K562 (cell line): Measurements from ENCODE around the gene TSGA10IP. TPM values are rescaled to one million over a fixed set of nuclear protein-coding genes. Genes with fewer than 3 reads are reported as not detected.

Experiments
- ATAC-seq: fragments of 200-7000 bp; cut with Tn5 transposase; 3 replicates; pipeline ENCODE4 v1.9.1; 2020; ENCODE audit warnings: moderate library complexity
- BruUV-seq: library from RNA; stranded (reverse); fragments of 400-500 nt; replicated peaks from 2 replicates; lab custom pipeline; 2021; lab: Mats Ljungman, UMichigan
- CTCF ChIA-PET: fragments of 300-600 bp; formaldehyde crosslinking; extraction: SDS; loops from one replicate; lab custom pipeline; 2021; ENCODE audit warnings: low intra/inter-chr PET ratio; lab: Yijun Ruan, JAX
- POLR2A ChIA-PET: fragments of 300-600, 350-650 bp; sonication (Branson Sonifier 250); formaldehyde crosslinking; extraction: SDS; loops from one replicate; lab custom pipeline; 2021; ENCODE audit warnings: antibody characterized with exemption, inconsistent platforms; lab: Yijun Ruan, JAX
- DNase-seq, 4 experiments: peaks; one replicate each; pipeline versions ENCODE4 v3.0.0 to v3.0.0-alpha.2; 2011 to 2018; ENCODE audit warnings: low spot score in 3 of 4, mixed read lengths in 3 of 4; ENCODE audit errors: extremely low read depth in 1 of 4
- FAIRE-seq: peaks from 2 replicates; lab custom pipeline; 2011; peaks lifted over from hg19 to GRCh38; lab: Jason Lieb, UNC
- H2AFZ ChIP-seq: 2 replicates; pipeline ENCODE4 v1.6.0; 2011; ENCODE audit warnings: low read depth, low read length, control low read depth, inconsistent platforms
- H3K27ac ChIP-seq: fragments of 200-600 bp; 3 replicates; pipeline ENCODE4 v1.8.0; 2011; ENCODE audit warnings: low read depth, mild to moderate bottlenecking, control low read depth, inconsistent platforms, low read length, moderate library complexity, mixed read lengths; ENCODE audit errors: extremely low read depth
- H3K27me3 ChIP-seq, 2 experiments: fragments of 300-600 bp in 1 of 2; 2 replicates in 1 of 2; 3 replicates in 1 of 2; pipeline versions ENCODE4 v1.6.0 to v1.8.0; 2011; ENCODE audit warnings: inconsistent platforms in 2 of 2, low read length in 2 of 2, mild to moderate bottlenecking in 1 of 2, mixed read lengths in 1 of 2, moderate library complexity in 1 of 2; ENCODE audit not compliant: control insufficient read depth in 2 of 2, insufficient read depth in 2 of 2
- H3K36me3 ChIP-seq: fragments of 300-600 bp; 3 replicates; pipeline ENCODE4 v1.8.0; 2011; ENCODE audit warnings: mild to moderate bottlenecking, low read length, inconsistent platforms; ENCODE audit not compliant: control insufficient read depth, insufficient read depth
- H3K4me1 ChIP-seq, 2 experiments: fragments of 200-600 bp in 1 of 2; replicated peaks in 1 of 2; 2 replicates in 1 of 2; 3 replicates in 1 of 2; pipeline versions ENCODE4 v1.5.1 to v1.8.0; 2011; ENCODE audit warnings: inconsistent platforms in 2 of 2, low read length in 2 of 2, mild to moderate bottlenecking in 1 of 2, mixed read lengths in 1 of 2, moderate library complexity in 1 of 2; ENCODE audit not compliant: control insufficient read depth in 2 of 2, insufficient read depth in 2 of 2
- H3K4me2 ChIP-seq: 2 replicates; pipeline ENCODE4 v1.6.1; 2011; ENCODE audit warnings: low read length, control low read depth, inconsistent platforms, mixed read lengths; ENCODE audit not compliant: insufficient read depth
- H3K4me3 ChIP-seq: fragments of 200-600 bp; sonication (generic), shearing (Covaris generic); 2 replicates; pipeline ENCODE4 v1.5.1; 2016; ENCODE audit warnings: control low read depth, inconsistent platforms
- H3K79me2 ChIP-seq: fragments of 200-600 bp; 3 replicates; pipeline ENCODE4 v1.8.0; 2011; ENCODE audit warnings: low read length, inconsistent platforms; ENCODE audit not compliant: control insufficient read depth, insufficient read depth
- H3K9ac ChIP-seq, 2 experiments: 2 replicates each; pipeline versions ENCODE4 v1.6.0 to v1.6.1; 2011; ENCODE audit warnings: low read depth in 2 of 2, low read length in 2 of 2, control low read depth in 1 of 2, inconsistent platforms in 1 of 2, mild to moderate bottlenecking in 1 of 2, mixed read lengths in 1 of 2; ENCODE audit not compliant: insufficient read depth in 1 of 2
- H3K9me1 ChIP-seq: one replicate; pipeline ENCODE4 v1.6.0; 2011; ENCODE audit warnings: inconsistent platforms, mild to moderate bottlenecking, low read length, moderate library complexity; ENCODE audit not compliant: control insufficient read depth, insufficient read depth
- H3K9me3 ChIP-seq: replicated peaks from 2 replicates; pipeline ENCODE4 v1.5.1; 2011; ENCODE audit warnings: low read depth, low read length, inconsistent platforms; ENCODE audit not compliant: control insufficient read depth, insufficient read depth
- H4K20me1 ChIP-seq: replicated peaks from 2 replicates; pipeline ENCODE4 v1.6.1; 2011; ENCODE audit warnings: low read length, inconsistent platforms, mixed read lengths; ENCODE audit not compliant: control insufficient read depth, insufficient read depth
- ARID1B ChIP-seq: fragments of 450-650 bp; IDR thresholded peaks from 2 replicates; pipeline ENCODE4 v1.6.1; 2016; ENCODE audit warnings: antibody characterized with exemption, mild to moderate bottlenecking, inconsistent platforms
- CBFA2T2 ChIP-seq: fragments of 450-650 bp; conservative IDR thresholded peaks from 2 replicates; pipeline ENCODE4 v1.6.1; 2017; ENCODE audit warnings: mild to moderate bottlenecking
- CCAR2 ChIP-seq: fragments of 200-400 bp; formaldehyde crosslinking; IDR thresholded peaks from 2 replicates; pipeline ENCODE4 v1.6.1; 2017; ENCODE audit warnings: mild to moderate bottlenecking, low read depth, low read length
- CREB3 ChIP-seq: fragments of 450-650 bp; conservative IDR thresholded peaks from 2 replicates; pipeline ENCODE4 v1.6.1; 2016; ENCODE audit warnings: missing genetic modification characterization, low read depth, mild to moderate bottlenecking, missing compliant biosample characterization, moderate library complexity
- CREM ChIP-seq: IDR thresholded peaks from 2 replicates; pipeline ENCODE4 v1.6.1; 2014; ENCODE audit warnings: antibody characterized with exemption, low read depth
- CSDE1 ChIP-seq, 2 experiments: fragments of 450-650 bp; IDR thresholded peaks; 2 replicates each; pipeline ENCODE4 v1.6.1; 2016; ENCODE audit warnings: mild to moderate bottlenecking in 1 of 2
- FOXA1 ChIP-seq: fragments of 450-650 bp; IDR thresholded peaks from 2 replicates; pipeline ENCODE4 v1.6.1; 2016; ENCODE audit warnings: mild to moderate bottlenecking, borderline replicate concordance
- LEF1 ChIP-seq: fragments of 450-650 bp; IDR thresholded peaks from 2 replicates; pipeline ENCODE4 v1.6.1; 2016; ENCODE audit warnings: mild to moderate bottlenecking
- MLLT1 ChIP-seq, 2 experiments: fragments of 450-650 bp; IDR thresholded peaks; 2 replicates each; pipeline ENCODE4 v1.6.1; 2016
- NCOA6 ChIP-seq: fragments of 450-650 bp; IDR thresholded peaks from 2 replicates; pipeline ENCODE4 v1.6.1; 2017; ENCODE audit warnings: mild to moderate bottlenecking
- SMARCE1 ChIP-seq: fragments of 450-650 bp; IDR thresholded peaks from 2 replicates; pipeline ENCODE4 v1.7.1; 2016; ENCODE audit warnings: mild to moderate bottlenecking
- VEZF1 ChIP-seq: fragments of 200-800 bp; sonication (Bioruptor generic); IDR thresholded peaks from 2 replicates; pipeline ENCODE4 v1.6.1; 2017; ENCODE audit warnings: missing genetic modification characterization, missing compliant biosample characterization
- ZFX ChIP-seq: sonication (generic); formaldehyde crosslinking; IDR thresholded peaks from 2 replicates; pipeline ENCODE4 v1.8.0; 2022; ENCODE audit warnings: mild to moderate bottlenecking, missing genetic modification reagents, moderate library complexity
- ZNF184 ChIP-seq: sonication (generic); formaldehyde crosslinking; IDR thresholded peaks from 2 replicates; pipeline ENCODE4 v1.5.0; 2020; ENCODE audit warnings: missing genetic modification reagents
- ZNF384 ChIP-seq: IDR thresholded peaks from 2 replicates; pipeline ENCODE4 v1.6.1; 2012; ENCODE audit warnings: low read depth, low read length, improper control_type of control experiment
- ZNF589 ChIP-seq: fragments of 200-800 bp; sonication (Bioruptor generic); IDR thresholded peaks from 2 replicates; pipeline ENCODE4 v1.6.1; 2016; ENCODE audit warnings: low read depth, missing genetic modification characterization, missing compliant biosample characterization
- WGBS: fragments of 100-300 bp; shearing (Covaris generic); methylation state at CpG from one replicate; pipeline ENCODE4 v1.1.6; 2016; ENCODE audit warnings: low coverage, mixed read lengths; ENCODE audit not compliant: insufficient coverage; ENCODE audit errors: missing lambda C conversion rate; 5-methylcytosine and 5-hydroxymethylcytosine counted together
- in situ Hi-C: fragments of 300-500 bp; cut with MboI; formaldehyde crosslinking; loops from 4 replicates; pipeline ENCODE4 v1.15.0; 2018; ENCODE audit warnings: inconsistent platforms, mixed read lengths
- intact Hi-C: fragments of 100-400 bp; cut with micrococcal nuclease; formaldehyde crosslinking; loops from 2 replicates; pipeline ENCODE4 v1.14.2; 2022
- polyA plus RNA-seq, 8 experiments: library from polyadenylated mRNA; depleted of rRNA in 4 of 8; stranded (reverse) in 5 of 8; unstranded in 3 of 8; fragments of >200 nt; fragmentation: Nextera tagmentation in 2 of 8; fragmentation: Illumina TruSeq in 1 of 8; extraction: Ambion mirVana in 2 of 8; extraction: Trizol in 1 of 8; gene quantifications; 2 replicates each; pipeline versions ENCODE4 v1.2.1 to v1.2.3, GENCODE V29; 2011 to 2014; ENCODE audit warnings: inconsistent platforms in 1 of 8, missing spikeins in 1 of 8
- total RNA-seq, 7 experiments: library from RNA; depleted of rRNA in 6 of 7; stranded (reverse); fragments of >200 nt in 6 of 7; fragmentation: Illumina TruSeq in 2 of 7; extraction: Trizol in 2 of 7; gene quantifications; 2 replicates each; pipeline versions ENCODE4 v1.2.1 to v1.2.3, GENCODE V29; 2011 to 2021; ENCODE audit warnings: low replicate concordance in 1 of 7
- TF ChIP-seq, protein P1 (sequence below): fragments of 450-650 bp; formaldehyde crosslinking; conservative IDR thresholded peaks from 2 replicates; pipeline ENCODE4 v1.4.0; 2022; ENCODE audit warnings: mild to moderate bottlenecking, missing genetic modification characterization

Gene TSGA10IP
- total and polyA plus RNA-seq, 9 of the 15 experiments (the other 6 are each of a cell fraction or from before 2014, with no cell fraction given) = not detected

DNA sequence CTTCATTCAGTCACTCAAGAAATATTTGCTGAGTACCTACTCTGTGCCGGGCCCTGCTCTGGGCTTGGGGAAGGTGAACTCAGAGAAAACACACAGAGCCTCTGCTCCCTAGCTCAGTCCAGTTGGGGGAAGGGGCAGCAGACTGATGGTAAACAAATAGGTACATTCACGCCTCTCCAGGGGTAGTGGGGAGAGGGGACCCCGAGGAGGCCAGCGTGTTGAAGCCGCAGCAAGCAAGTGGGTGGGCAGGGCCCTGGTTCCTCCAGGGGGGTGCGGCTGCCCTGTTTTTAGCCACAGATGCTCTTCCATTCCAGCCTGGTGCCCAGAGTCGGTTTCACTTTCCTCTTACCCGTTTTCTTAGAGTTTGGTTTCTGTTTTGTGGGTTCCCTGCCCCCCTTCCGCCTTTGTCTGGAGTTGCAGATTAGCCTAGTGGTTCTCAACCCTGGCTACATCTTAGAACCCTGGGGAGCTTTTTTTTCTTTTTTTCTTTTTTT, 17.3 kb upstream of the TSGA10IP start:
- Histone ChIP-seq H3K4me3 (no peak overlapping the region; the same call in 1 of the 2 replicates), H3K9ac (peak overlapping the region; percentile 32 to 44; a peak in 3 of 4 replicates)
- POLR2A ChIA-PET = interaction anchor here (0.5 to 1.8 kb wide), 6 partner anchors 10 to 428 kb away, joined by 3 to 5 read pairs (median 3); partner anchors contain the start of gene CCDC85B
- TF ChIP-seq CSDE1 (IDR thresholded peaks at IDR 0.05) (no peak), VEZF1 (CRISPR knock-in tag) (peak; percentile 83), ARID1B (peak; percentile 62), FOXA1 (no peak), ZFX (CRISPR knock-in tag) (peak; percentile 44), CREM (no peak), SMARCE1 (peak; percentile 54), ZNF184 (CRISPR knock-in tag) (no peak), ZNF589 (peak; percentile 78; the same call in 1 of the 2 replicates), CREB3 (peak; percentile 43; the same call in 1 of the 2 replicates), CCAR2 (no peak), LEF1 (peak; percentile 74), ZNF384 (peak; percentile 74), CBFA2T2 (0 out of 2 replicates have a peak, but pooled peaks have one; percentile 16), MLLT1 (IDR thresholded peaks at IDR 0.05) (0 out of 4 replicates have a peak, but pooled peaks of 1 of the 2 experiments have one; percentile 54), NCOA6 (no peak)
- TF ChIP-seq, protein P1, sequence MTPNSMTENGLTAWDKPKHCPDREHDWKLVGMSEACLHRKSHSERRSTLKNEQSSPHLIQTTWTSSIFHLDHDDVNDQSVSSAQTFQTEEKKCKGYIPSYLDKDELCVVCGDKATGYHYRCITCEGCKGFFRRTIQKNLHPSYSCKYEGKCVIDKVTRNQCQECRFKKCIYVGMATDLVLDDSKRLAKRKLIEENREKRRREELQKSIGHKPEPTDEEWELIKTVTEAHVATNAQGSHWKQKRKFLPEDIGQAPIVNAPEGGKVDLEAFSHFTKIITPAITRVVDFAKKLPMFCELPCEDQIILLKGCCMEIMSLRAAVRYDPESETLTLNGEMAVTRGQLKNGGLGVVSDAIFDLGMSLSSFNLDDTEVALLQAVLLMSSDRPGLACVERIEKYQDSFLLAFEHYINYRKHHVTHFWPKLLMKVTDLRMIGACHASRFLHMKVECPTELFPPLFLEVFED (CRISPR knock-in tag) = 0 out of 2 replicates have a peak, but pooled peaks have one; percentile 31

More for the DNA sequence above, 17.3 kb upstream of the TSGA10IP start:
- H4K20me1 ChIP-seq = no peaks in the 10 kb centered on the region
- peaks cover 23 to 42% of the 10 kb centered on the region in 2 experiments; a peak in 4 of 5 replicates for H3K4me1 ChIP-seq
- DNase-seq = peak; percentile 14 to 64 (median 36)
- intact Hi-C loops (no loop called here), in situ Hi-C loops (no loop called here)
- CTCF ChIA-PET = no interaction called here
- no peak for FAIRE-seq
- BruUV-seq = no TSS peak
- H3K79me2 ChIP-seq = no peaks in the 10 kb centered on the region
- H3K4me2 ChIP-seq = peak overlapping the region; percentile 66
- H3K27ac ChIP-seq = peak overlapping the region; percentile 47
- H2AFZ ChIP-seq = peak overlapping the region; percentile 85
- H3K9me1 ChIP-seq = no peaks in the 10 kb centered on the region
- peaks cover 3% of the 10 kb centered on the region; the same call in 1 of the 3 replicates for H3K36me3 ChIP-seq
- no peaks in the 10 kb centered on the region for H3K27me3 ChIP-seq
- ATAC-seq = peak; percentile 52
- H3K9me3 ChIP-seq = no peaks in the 10 kb centered on the region
- WGBS = 43% methylated on average over 9 of the region's 9 CpGs
